ENCODE measurements around the gene FOXI3.

FOXI3 gene

GRCh38 chr2:88452565-88452905 lies at the start of gene FOXI3:
Gene FOXI3 (minus strand): TSS chr2:88452693. CDS start chr2:88452535, 158 bp downstream.
- DNase-seq = no peak

GRCh38 chr2:88500691-88501090 lies 48.2 kb upstream of the FOXI3 start:
- no peak for DNase-seq

- DNase-seq = no peak
These were observed 46.7 kb upstream of the FOXI3 start for GRCh38 chr2:88499204-88499603.

- DNase-seq = no peak
These were observed 41.0 kb upstream of the FOXI3 start for GRCh38 chr2:88493481-88493880.

GRCh38 chr2:88492002-88492401 lies 39.5 kb upstream of the FOXI3 start:
- DNase-seq = no peak

GRCh38 chr2:88489181-88489580 lies 36.7 kb upstream of the FOXI3 start:
- no peak for DNase-seq

GRCh38 chr2:88483200-88483599 lies 30.7 kb upstream of the FOXI3 start:
- no peak for DNase-seq

- no peak for DNase-seq
These were observed 29.3 kb upstream of the FOXI3 start for GRCh38 chr2:88481691-88482336.

GRCh38 chr2:88472811-88473210 lies 20.3 kb upstream of the FOXI3 start:
- no peak for DNase-seq

GRCh38 chr2:88471083-88471942 lies 18.8 kb upstream of the FOXI3 start:
- no peak for DNase-seq

GRCh38 chr2:88469202-88470114 lies 17.0 kb upstream of the FOXI3 start:
- DNase-seq = no peak

- DNase-seq = no peak
These were observed 11.7 kb upstream of the FOXI3 start for GRCh38 chr2:88464153-88464552.

- DNase-seq = no peak
These were observed 6.1 kb upstream of the FOXI3 start for GRCh38 chr2:88458633-88459032.

- DNase-seq = no peak
These were observed 588 bp upstream of the FOXI3 start for GRCh38 chr2:88452980-88453582.

GRCh38 chr2:88451811-88452564 lies 505 bp downstream of the FOXI3 start:
- no peak for DNase-seq

GRCh38 chr2:88450925-88451810 lies 1.3 kb downstream of the FOXI3 start:
- DNase-seq = no peak

GRCh38 chr2:88450186-88450585 lies 2.3 kb downstream of the FOXI3 start:
- no peak for DNase-seq

- no peak for DNase-seq
These were observed 4.2 kb downstream of the FOXI3 start for GRCh38 chr2:88448248-88448647.

GRCh38 chr2:88443353-88443938 lies 9.0 kb downstream of the FOXI3 start:
- no peak for DNase-seq

GRCh38 chr2:88442473-88442872 lies 10.0 kb downstream of the FOXI3 start:
- no peak for DNase-seq

- DNase-seq = no peak
These were observed 10.4 kb downstream of the FOXI3 start for GRCh38 chr2:88442061-88442460.
